ENCODE data around the gene SNN.

The SNN gene

GRCh38 chr16:11668623-11669379 lies 546 bp downstream of the SNN start:
- no peak for DNase-seq

- DNase-seq, result no peak
Measured at GRCh38 chr16:11669380-11670146, 1.3 kb downstream of the SNN start.

GRCh38 chr16:11670171-11671131 lies 2.2 kb downstream of the SNN start:
- DNase-seq, result no peak

- DNase-seq, result no peak
Measured at GRCh38 chr16:11671271-11671670, 3.0 kb downstream of the SNN start.

GRCh38 chr16:11671676-11672075 lies 3.4 kb downstream of the SNN start:
- DNase-seq, result peak; percentile 19

GRCh38 chr16:11672206-11673090 lies 4.2 kb downstream of the SNN start:
- DNase-seq, result no peak

- DNase-seq, result no peak
Measured at GRCh38 chr16:11673091-11674000, 5.1 kb downstream of the SNN start.

- no peak for DNase-seq
Measured at GRCh38 chr16:11674001-11674817, 6.0 kb downstream of the SNN start.

GRCh38 chr16:11674818-11675560 lies 6.7 kb downstream of the SNN start:
- DNase-seq, result no peak

GRCh38 chr16:11675561-11676511 lies 7.6 kb downstream of the SNN start:
- DNase-seq, result no peak

- no peak for DNase-seq
Measured at GRCh38 chr16:11676799-11677198, 8.5 kb downstream of the SNN start.

- DNase-seq, result no peak
Measured at GRCh38 chr16:11677451-11677951, 9.2 kb downstream of the SNN start.

GRCh38 chr16:11677959-11678881 lies 10.0 kb downstream of the SNN start:
- no peak for DNase-seq

GRCh38 chr16:11679250-11679649 lies 11.0 kb downstream of the SNN start:
- peak; percentile 44 for DNase-seq

GRCh38 chr16:11679941-11680911 lies 12.0 kb downstream of the SNN start:
- DNase-seq, result no peak
